ENCODE measurements around the gene ZBTB7A.

- no peak for TF ChIP-seq EZH2 (IDR thresholded peaks at IDR 0.05; ENCODE audit: insufficient read depth, poor library complexity, severe bottlenecking)
- TF ChIP-seq EZH2phosphoT487 (IDR thresholded peaks at IDR 0.05; ENCODE audit: insufficient read depth, low read depth) = no peak
Measured at GRCh38 chr19:4012975-4013634, 53.6 kb downstream of the ZBTB7A start.
